ENCODE results near the gene RPS19.

Gene RPS19

GRCh38 chr19:41877916-41878905, 18.2 kb downstream of the RPS19 start:
- no peak for DNase-seq (ENCODE audit: low read depth in 1 of 2, low spot score in 1 of 2)

GRCh38 chr19:41879080-41879479, 19.0 kb downstream of the RPS19 start:
- DNase-seq (ENCODE audit: low read depth in 1 of 2, low spot score in 1 of 2) = no peak

- no peak for DNase-seq (ENCODE audit: low read depth in 1 of 2, low spot score in 1 of 2)
These were observed 19.7 kb downstream of the RPS19 start for GRCh38 chr19:41879670-41880328.

GRCh38 chr19:41880329-41880708, 20.3 kb downstream of the RPS19 start:
- no peak for DNase-seq (ENCODE audit: low read depth in 1 of 2, low spot score in 1 of 2)

GRCh38 chr19:41882568-41883462, 22.8 kb downstream of the RPS19 start, which contains the start of gene ARHGEF1:
Gene ARHGEF1 (plus strand): TSS chr19:41883184. CDS start chr19:41888083, 4,899 bp downstream.
- peak in 1 of 2 donors; percentile 26 for DNase-seq (ENCODE audit: low read depth in 1 of 2, low spot score in 1 of 2)

GRCh38 chr19:41883463-41883820, 23.4 kb downstream of the RPS19 start:
- DNase-seq (ENCODE audit: low read depth in 1 of 2, low spot score in 1 of 2) = no peak

- peak; percentile 80 to 82 for DNase-seq (ENCODE audit: low read depth in 1 of 2, low spot score in 1 of 2)
These were observed 24.0 kb downstream of the RPS19 start for GRCh38 chr19:41883821-41884733.

GRCh38 chr19:41886761-41887710, 27.0 kb downstream of the RPS19 start:
- DNase-seq (ENCODE audit: low read depth in 1 of 2, low spot score in 1 of 2) = peak in 1 of 2 donors; percentile 48

GRCh38 chr19:41887711-41888382, 27.8 kb downstream of the RPS19 start:
- peak; percentile 71 to 78 for DNase-seq (ENCODE audit: low read depth in 1 of 2, low spot score in 1 of 2)

- no peak for DNase-seq (ENCODE audit: low read depth in 1 of 2, low spot score in 1 of 2)
These were observed 28.9 kb downstream of the RPS19 start for GRCh38 chr19:41888926-41889325.

- no peak for DNase-seq (ENCODE audit: low read depth in 1 of 2, low spot score in 1 of 2)
These were observed 29.8 kb downstream of the RPS19 start for GRCh38 chr19:41889896-41890295.

GRCh38 chr19:41890936-41891335, 30.9 kb downstream of the RPS19 start:
- DNase-seq (ENCODE audit: low read depth in 1 of 2, low spot score in 1 of 2) = no peak

GRCh38 chr19:41892173-41892902, 32.3 kb downstream of the RPS19 start:
- no peak for DNase-seq (ENCODE audit: low read depth in 1 of 2, low spot score in 1 of 2)

- no peak for DNase-seq (ENCODE audit: low read depth in 1 of 2, low spot score in 1 of 2)
These were observed 33.8 kb downstream of the RPS19 start for GRCh38 chr19:41893899-41894298.

- DNase-seq (ENCODE audit: low read depth in 1 of 2, low spot score in 1 of 2) = no peak
These were observed 34.3 kb downstream of the RPS19 start for GRCh38 chr19:41894350-41894749.

- no peak for DNase-seq (ENCODE audit: low read depth in 1 of 2, low spot score in 1 of 2)
These were observed 35.9 kb downstream of the RPS19 start for GRCh38 chr19:41895745-41896580.

GRCh38 chr19:41896581-41896942, 36.5 kb downstream of the RPS19 start:
- DNase-seq (ENCODE audit: low read depth in 1 of 2, low spot score in 1 of 2) = no peak

Data from stimulated activated CD4-positive, alpha-beta T cell treated with anti-CD3 and anti-CD28 coated beads, Interleukin-15, amount 100 ng/mL, for 1 hour (primary cell).